Cerebellar cortex (tissue), 1 donor: Measurements from ENCODE around the gene CANT1.
"Not testable (repeated sequence)": the region's sequence is repeated elsewhere in the genome, so short reads cannot be mapped to it uniquely, and the experiment has no call there.

ENCODE experiments used
- DNase-seq: peaks from one replicate; pipeline ENCODE4 v3.0.0-alpha.2; 2015; ENCODE audit warnings: low spot score

Gene CANT1

DNA sequence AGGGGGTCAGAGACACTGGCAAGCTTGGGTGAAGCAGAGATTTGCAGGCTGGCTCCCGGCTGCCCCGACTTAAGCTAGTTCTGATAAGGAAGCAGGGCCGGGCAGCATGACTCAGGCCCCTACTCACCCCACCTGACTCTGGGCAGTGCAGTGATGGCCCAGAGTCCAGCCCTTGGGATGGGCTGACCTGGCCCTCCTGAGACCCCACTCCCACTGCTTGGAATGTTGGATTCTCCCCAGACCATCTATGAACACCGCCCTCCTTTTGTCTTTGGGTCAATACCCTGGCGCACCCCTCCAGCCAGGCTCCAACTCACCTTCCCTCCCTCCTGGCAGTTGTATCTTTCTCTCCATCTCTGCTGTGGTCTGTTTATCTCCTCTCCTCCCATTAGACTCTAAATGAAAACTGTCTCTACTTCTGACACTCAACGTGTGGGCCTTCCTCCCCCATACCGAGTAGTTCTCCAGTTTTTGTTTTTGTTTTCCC, 50.9 kb downstream of the CANT1 start:
- DNase-seq: no peak

GRCh38 chr17:78957128-78957527, 52.4 kb downstream of the CANT1 start:
- peak; percentile 41 for DNase-seq

GRCh38 chr17:78956254-78956653, 53.3 kb downstream of the CANT1 start:
- DNase-seq: no peak

DNA sequence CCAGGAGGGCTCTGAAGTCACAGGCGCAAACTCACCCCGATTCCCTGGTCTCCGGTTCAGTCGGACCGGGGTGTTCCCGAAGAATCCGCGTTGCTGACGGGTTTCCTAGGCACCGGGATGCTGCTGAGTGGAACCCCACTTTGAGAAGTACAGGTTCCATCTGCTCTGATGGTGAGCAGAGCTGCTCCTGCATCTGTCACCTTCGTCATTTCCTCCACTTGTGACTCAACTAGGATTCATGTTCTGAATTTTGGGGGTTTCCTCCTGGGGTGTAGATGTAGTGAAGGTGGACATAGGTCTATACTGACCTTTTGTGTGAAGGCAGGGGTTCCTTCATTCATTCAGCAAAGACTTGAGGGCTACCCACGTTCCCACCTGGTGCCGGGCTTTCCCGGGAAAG, 54.9 kb downstream of the CANT1 start:
- no peak for DNase-seq

- DNase-seq: peak; percentile 29
Observed at GRCh38 chr17:78953356-78954350, 55.9 kb downstream of the CANT1 start.

- DNase-seq: no peak
Observed at GRCh38 chr17:78952706-78953105, 56.9 kb downstream of the CANT1 start.

DNA sequence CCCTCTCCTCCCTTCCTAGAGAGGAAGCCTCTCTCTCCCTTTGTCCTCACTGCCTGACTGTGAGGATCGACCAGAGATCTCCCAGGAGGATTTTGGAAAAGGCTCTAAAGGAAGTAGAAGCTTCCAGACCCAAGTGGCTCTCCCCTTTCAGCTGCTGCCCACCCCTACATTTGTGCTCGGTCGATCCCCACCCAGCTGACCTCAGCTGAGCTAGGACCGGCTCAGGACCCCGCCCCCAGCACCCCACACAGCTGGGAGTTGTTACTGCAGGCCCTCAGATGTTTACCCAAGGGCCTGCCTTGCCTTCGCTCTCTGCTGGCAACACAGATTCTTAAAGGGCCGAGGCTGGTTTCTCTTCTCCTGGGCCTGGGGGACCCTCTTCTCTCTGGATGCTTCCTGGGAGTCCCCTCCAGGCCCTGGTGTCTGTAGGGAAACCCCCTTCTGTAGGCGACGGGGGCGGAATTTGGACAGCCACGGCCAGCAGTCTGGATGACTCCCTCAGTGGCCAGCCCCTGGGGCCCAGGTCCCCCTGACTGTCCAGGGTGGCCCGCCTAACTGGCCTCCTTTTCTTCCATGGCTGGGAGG, 57.5 kb downstream of the CANT1 start:
- DNase-seq: no peak

DNA sequence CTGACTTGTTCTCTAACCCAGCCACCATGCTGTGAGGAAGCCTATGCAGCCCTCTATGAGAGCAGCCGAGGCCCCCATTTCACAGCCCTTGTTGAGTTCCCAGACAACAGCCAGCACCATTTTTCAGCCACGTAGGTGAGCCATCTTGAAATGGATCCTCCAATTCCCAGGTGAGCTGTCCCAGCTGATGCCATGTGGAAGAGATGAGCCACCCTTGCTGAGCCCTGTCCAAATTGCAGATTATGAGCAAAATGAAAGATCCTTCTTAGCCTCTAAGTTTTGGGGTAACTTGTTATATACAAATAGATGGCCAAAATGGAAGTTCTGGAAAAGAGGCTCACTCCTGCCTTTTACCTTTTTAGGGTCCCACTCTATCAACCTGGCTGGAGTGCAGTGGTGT, 58.7 kb downstream of the CANT1 start:
- no peak for DNase-seq

DNA sequence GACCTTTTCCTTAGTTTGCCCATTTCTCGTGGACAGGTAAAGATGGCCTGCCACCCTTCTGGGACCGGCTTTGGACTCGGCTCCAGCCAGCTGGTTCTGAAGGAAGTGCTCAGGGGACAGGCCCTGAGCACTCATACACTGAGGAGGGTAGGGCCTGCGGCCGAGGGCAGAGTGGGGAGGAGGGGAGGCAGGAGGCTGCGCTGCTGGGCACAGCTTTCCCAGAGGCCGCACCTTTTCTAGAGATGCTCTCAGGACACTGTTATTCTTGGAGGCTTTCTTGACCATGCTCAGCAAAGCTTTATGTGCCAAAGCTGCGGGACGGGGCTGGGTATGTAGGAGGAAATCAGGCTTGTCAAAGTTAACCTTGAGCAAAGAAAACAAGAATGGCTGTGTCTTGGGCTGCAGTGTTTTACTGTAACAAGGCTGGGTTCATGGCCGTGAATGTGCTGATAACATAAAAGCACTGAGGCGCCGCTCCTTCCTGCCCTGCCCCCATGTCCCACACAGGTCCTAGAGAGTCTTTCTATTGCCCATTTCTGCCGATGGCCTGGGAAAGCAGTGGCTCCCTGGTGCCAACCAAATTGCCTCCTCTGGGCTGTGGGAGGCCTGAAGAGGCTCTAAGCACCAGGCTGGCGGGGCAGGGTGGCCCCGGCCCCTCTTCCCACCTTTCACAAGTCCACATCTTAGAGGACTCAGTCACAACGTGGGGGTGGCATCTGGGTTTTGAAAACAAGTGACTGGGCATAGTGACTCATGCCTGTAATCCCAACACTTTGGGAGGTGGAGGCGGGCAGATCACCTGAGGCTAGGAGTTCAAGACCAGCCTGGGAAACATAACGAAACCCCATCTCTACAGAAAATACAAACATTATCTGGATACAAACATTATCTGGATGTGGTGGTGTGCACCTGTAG, 62.1 kb downstream of the CANT1 start:
- no peak for DNase-seq

DNA sequence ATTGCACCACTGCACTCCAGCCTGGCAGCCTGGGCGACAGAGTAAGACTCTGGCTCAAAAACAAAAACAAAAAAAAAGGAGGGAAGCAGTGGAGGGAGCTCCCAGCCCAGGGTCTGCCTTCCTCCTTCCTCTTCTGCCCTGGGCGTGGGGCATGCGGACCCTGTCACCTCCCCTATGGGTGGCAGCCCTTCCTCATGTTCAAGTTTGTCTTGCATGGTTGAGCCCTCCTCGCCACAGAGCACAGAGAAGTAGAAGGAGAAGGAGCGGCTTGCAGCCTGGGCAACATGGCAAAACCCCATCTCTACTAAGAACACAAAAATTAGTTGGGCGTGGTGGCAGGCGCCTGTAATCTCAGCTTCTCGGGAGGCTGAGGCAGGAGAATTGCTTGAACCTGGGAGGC, 62.9 kb downstream of the CANT1 start:
- DNase-seq: no peak

DNA sequence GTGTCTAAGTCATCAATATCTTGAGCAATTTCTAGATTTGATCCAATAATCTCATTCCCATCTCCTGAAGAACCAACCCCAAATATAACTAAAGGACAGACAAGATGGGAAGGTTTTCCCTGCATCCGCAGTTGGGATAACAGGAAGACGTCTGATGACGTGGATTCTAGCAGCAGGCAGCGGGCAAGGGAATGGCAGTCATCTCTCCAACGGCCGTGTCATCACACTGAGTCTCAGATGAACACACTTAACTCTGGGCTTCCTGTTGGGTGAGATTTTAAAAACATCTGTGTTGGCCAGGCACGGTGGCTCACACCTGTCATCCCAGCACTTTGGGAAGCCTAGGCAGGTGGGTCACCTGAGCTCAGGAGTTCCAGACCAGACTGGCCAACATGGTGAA, 63.4 kb downstream of the CANT1 start:
- DNase-seq: no peak

GRCh38 chr17:78945455-78945854, 64.1 kb downstream of the CANT1 start:
- not testable (repeated sequence) for DNase-seq

- no peak for DNase-seq
Observed at GRCh38 chr17:78944956-78945355, 64.6 kb downstream of the CANT1 start.

GRCh38 chr17:78944026-78944425, 65.5 kb downstream of the CANT1 start:
- DNase-seq: no peak
